ENCODE measurements around the gene NCDN.

Gene NCDN

GRCh38 chr1:35605867-35606182, 48.2 kb downstream of the NCDN start:
- peaks cover 20 to 22% of the 10 kb centered on the region in 2 experiments for H3K4me1 ChIP-seq (ENCODE audit: control insufficient read depth in 1 of 2, insufficient read depth in 2 of 2, low read length in 2 of 2)

GRCh38 chr1:35611655-35612054, 54.1 kb downstream of the NCDN start:
- H2BK5ac ChIP-seq (ENCODE audit: low read depth, low read length, poor library complexity) = no peak overlapping the region
- no peaks in the 10 kb centered on the region for H3K9me3 ChIP-seq (ENCODE audit: insufficient read depth, low read depth, low read length)
- no peak overlapping the region for H3K27ac ChIP-seq (ENCODE audit: low read depth, low read length)
- H2AK5ac ChIP-seq (ENCODE audit: low read length) = no peak overlapping the region
- H3K4ac ChIP-seq (ENCODE audit: low read depth, low read length) = no peak overlapping the region
- H3K79me2 ChIP-seq (ENCODE audit: control insufficient read depth, insufficient read depth, low read length, poor library complexity) = no peaks in the 10 kb centered on the region
- H2AFZ ChIP-seq (ENCODE audit: insufficient read depth, low read length, poor library complexity) = no peak overlapping the region
- no CpG with 5 or more reads among the region's 7 CpGs for WGBS (ENCODE audit: extremely low coverage, insufficient coverage, insufficient read length)
- H2BK120ac ChIP-seq (ENCODE audit: insufficient read depth, low read length, poor library complexity) = no peak overlapping the region
- no peaks in the 10 kb centered on the region for H3K79me1 ChIP-seq (ENCODE audit: low read length)
- no peak overlapping the region for H3K14ac ChIP-seq (ENCODE audit: low read length)
- H4K91ac ChIP-seq (ENCODE audit: low read depth, low read length) = no peak overlapping the region
- H3K27me3 ChIP-seq (ENCODE audit: insufficient read depth, low read length) = no peaks in the 10 kb centered on the region
- H2BK12ac ChIP-seq (ENCODE audit: low read length) = no peak overlapping the region
- H3K4me3 ChIP-seq (ENCODE audit: low read depth, low read length) = no peak overlapping the region
- no peak for DNase-seq
- H3K36me3 ChIP-seq (ENCODE audit: control insufficient read depth in 1 of 2, insufficient read depth in 2 of 2, low read length in 2 of 2) = peaks cover 13 to 18% of the 10 kb centered on the region in 2 experiments
- H3K4me1 ChIP-seq (ENCODE audit: control insufficient read depth in 1 of 2, insufficient read depth in 2 of 2, low read length in 2 of 2) = no peaks in the 10 kb centered on the region
- H3K23ac ChIP-seq (ENCODE audit: low read length) = no peak overlapping the region
- no peak overlapping the region for H3K9ac ChIP-seq (ENCODE audit: low read length)
- H3K4me2 ChIP-seq (ENCODE audit: low read length) = no peak overlapping the region
- no peak overlapping the region for H4K8ac ChIP-seq (ENCODE audit: low read depth, low read length)
- peak overlapping the region; percentile 22 for H3K18ac ChIP-seq (ENCODE audit: low read length)
- no peak overlapping the region for H4K12ac ChIP-seq (ENCODE audit: low read depth, low read length)

More at GRCh38 chr1:35605867-35606182, 48.2 kb downstream of the NCDN start:
- H3K36me3 ChIP-seq (ENCODE audit: control insufficient read depth in 1 of 2, insufficient read depth in 2 of 2, low read length in 2 of 2) = peaks cover 17 to 27% of the 10 kb centered on the region in 2 experiments
- H2AFZ ChIP-seq (ENCODE audit: insufficient read depth, low read length, poor library complexity) = no peak overlapping the region
- H2AK5ac ChIP-seq (ENCODE audit: low read length) = no peak overlapping the region
- H3K27ac ChIP-seq (ENCODE audit: low read depth, low read length) = peak overlapping the region; percentile 93
- no peaks in the 10 kb centered on the region for H3K27me3 ChIP-seq (ENCODE audit: insufficient read depth, low read length)
- DNase-seq = peak; percentile 27 to 70
- H2BK12ac ChIP-seq (ENCODE audit: low read length) = peak overlapping the region; percentile 73
- H3K79me2 ChIP-seq (ENCODE audit: control insufficient read depth, insufficient read depth, low read length, poor library complexity) = no peaks in the 10 kb centered on the region
- H2BK5ac ChIP-seq (ENCODE audit: low read depth, low read length, poor library complexity) = peak overlapping the region; percentile 88
- H3K9me3 ChIP-seq (ENCODE audit: insufficient read depth, low read depth, low read length) = no peaks in the 10 kb centered on the region
- WGBS (ENCODE audit: extremely low coverage, insufficient coverage, insufficient read length) = no CpG with 5 or more reads among the region's 4 CpGs
- H2BK120ac ChIP-seq (ENCODE audit: insufficient read depth, low read length, poor library complexity) = no peak overlapping the region
- peak overlapping the region; percentile 88 for H4K91ac ChIP-seq (ENCODE audit: low read depth, low read length)
- no peak overlapping the region for H3K9ac ChIP-seq (ENCODE audit: low read length)
- peak overlapping the region; percentile 68 for H3K18ac ChIP-seq (ENCODE audit: low read length)
- no peak overlapping the region for H3K14ac ChIP-seq (ENCODE audit: low read length)
- H3K79me1 ChIP-seq (ENCODE audit: low read length) = peaks cover 19% of the 10 kb centered on the region
- H3K4me2 ChIP-seq (ENCODE audit: low read length) = peak overlapping the region; percentile 50
- H4K12ac ChIP-seq (ENCODE audit: low read depth, low read length) = no peak overlapping the region
- H3K4ac ChIP-seq (ENCODE audit: low read depth, low read length) = no peak overlapping the region
- no peak overlapping the region for H3K23ac ChIP-seq (ENCODE audit: low read length)
- no peak overlapping the region for H3K4me3 ChIP-seq (ENCODE audit: low read depth, low read length)
- H4K8ac ChIP-seq (ENCODE audit: low read depth, low read length) = peak overlapping the region; percentile 81

GRCh38 chr1:35615440-35615839, 57.8 kb downstream of the NCDN start:
- H2BK120ac ChIP-seq (ENCODE audit: insufficient read depth, low read length, poor library complexity) = no peak overlapping the region
- no peak for DNase-seq
- no peak overlapping the region for H3K4me3 ChIP-seq (ENCODE audit: low read depth, low read length)
- H3K14ac ChIP-seq (ENCODE audit: low read length) = no peak overlapping the region
- peaks cover 9 to 12% of the 10 kb centered on the region in 2 experiments for H3K36me3 ChIP-seq (ENCODE audit: control insufficient read depth in 1 of 2, insufficient read depth in 2 of 2, low read length in 2 of 2)
- H3K27me3 ChIP-seq (ENCODE audit: insufficient read depth, low read length) = no peaks in the 10 kb centered on the region
- no peak overlapping the region for H3K23ac ChIP-seq (ENCODE audit: low read length)
- H2BK5ac ChIP-seq (ENCODE audit: low read depth, low read length, poor library complexity) = no peak overlapping the region
- H4K91ac ChIP-seq (ENCODE audit: low read depth, low read length) = no peak overlapping the region
- no peak overlapping the region for H4K12ac ChIP-seq (ENCODE audit: low read depth, low read length)
- H3K4me1 ChIP-seq (ENCODE audit: control insufficient read depth in 1 of 2, insufficient read depth in 2 of 2, low read length in 2 of 2) = no peaks in the 10 kb centered on the region
- no peak overlapping the region for H2BK12ac ChIP-seq (ENCODE audit: low read length)
- H2AK5ac ChIP-seq (ENCODE audit: low read length) = no peak overlapping the region
- no peak overlapping the region for H3K4ac ChIP-seq (ENCODE audit: low read depth, low read length)
- no peaks in the 10 kb centered on the region for H3K79me1 ChIP-seq (ENCODE audit: low read length)
- H3K9ac ChIP-seq (ENCODE audit: low read length) = no peak overlapping the region
- no peak overlapping the region for H3K27ac ChIP-seq (ENCODE audit: low read depth, low read length)
- H4K8ac ChIP-seq (ENCODE audit: low read depth, low read length) = no peak overlapping the region
- no peak overlapping the region for H3K18ac ChIP-seq (ENCODE audit: low read length)
- H3K79me2 ChIP-seq (ENCODE audit: control insufficient read depth, insufficient read depth, low read length, poor library complexity) = no peaks in the 10 kb centered on the region
- no peak overlapping the region for H2AFZ ChIP-seq (ENCODE audit: insufficient read depth, low read length, poor library complexity)
- no peak overlapping the region for H3K4me2 ChIP-seq (ENCODE audit: low read length)
- no CpG with 5 or more reads among the region's 8 CpGs for WGBS (ENCODE audit: extremely low coverage, insufficient coverage, insufficient read length)
- no peaks in the 10 kb centered on the region for H3K9me3 ChIP-seq (ENCODE audit: insufficient read depth, low read depth, low read length)
